Left ventricle myocardium inferior (tissue), 1 donor: ENCODE measurements around the gene TMC4. TPM values are rescaled to one million over a fixed set of nuclear protein-coding genes. Genes with fewer than 3 reads are reported as not detected.

ENCODE experiments used
- DNase-seq: peaks from one replicate; pipeline ENCODE4 v3.0.0-alpha.2; 2020
- H3K27ac ChIP-seq: fragments of 200-600 bp; replicated peaks from 2 replicates; pipeline ENCODE4 v1.8.0; 2021
- H3K27me3 ChIP-seq: fragments of 200-600 bp; 2 replicates; pipeline ENCODE4 v1.8.0; 2021; ENCODE audit warnings: low read depth
- H3K36me3 ChIP-seq: fragments of 200-600 bp; 2 replicates; pipeline ENCODE4 v1.8.0; 2021
- H3K4me1 ChIP-seq: fragments of 200-600 bp; 2 replicates; pipeline ENCODE4 v1.8.0; 2021
- H3K4me3 ChIP-seq: fragments of 200-600 bp; 2 replicates; pipeline ENCODE4 v1.8.0; 2021; ENCODE audit warnings: mild to moderate bottlenecking, moderate library complexity
- H3K9me3 ChIP-seq: fragments of 200-600 bp; replicated peaks from 2 replicates; pipeline ENCODE4 v1.8.0; 2021
- CTCF ChIP-seq: fragments of 200-600 bp; IDR thresholded peaks from 2 replicates; pipeline ENCODE4 v1.8.0; 2021; ENCODE audit warnings: antibody characterized with exemption, mild to moderate bottlenecking, borderline replicate concordance
- intact Hi-C: fragments of 100-400 bp; cut with micrococcal nuclease; formaldehyde crosslinking; loops from one replicate; pipeline ENCODE4 v1.11.0; 2022
- total RNA-seq: library from RNA; stranded (reverse); fragmentation: NEBNext Ultra II Directional; extraction: Animal tissue kit (Norgen Biotek cat#: 25700); gene quantifications from one replicate; pipeline ENCODE4 v1.2.1, GENCODE V29; 2021
- donor health status: DM: no; HTN: yes; CAD: no; lungs with severe emphysema.

TMC4 gene
- total RNA-seq, 1 donor from 2014 or later = 2.2 TPM

- Histone ChIP-seq H3K4me3 (peak overlapping the region; percentile 91), H3K27me3 (no peaks in the 10 kb centered on the region), H3K36me3 (peaks cover 27% of the 10 kb centered on the region), H3K9me3 (no peaks in the 10 kb centered on the region), H3K4me1 (peaks cover 36% of the 10 kb centered on the region), H3K27ac (peak overlapping the region; percentile 100)
- peak; percentile 99 for DNase-seq
- intact Hi-C loops = no loop called here
- TF ChIP-seq CTCF = no peak
These were observed 17.6 kb upstream of the TMC4 start for GRCh38 chr19:54190503-54191010.

DNA sequence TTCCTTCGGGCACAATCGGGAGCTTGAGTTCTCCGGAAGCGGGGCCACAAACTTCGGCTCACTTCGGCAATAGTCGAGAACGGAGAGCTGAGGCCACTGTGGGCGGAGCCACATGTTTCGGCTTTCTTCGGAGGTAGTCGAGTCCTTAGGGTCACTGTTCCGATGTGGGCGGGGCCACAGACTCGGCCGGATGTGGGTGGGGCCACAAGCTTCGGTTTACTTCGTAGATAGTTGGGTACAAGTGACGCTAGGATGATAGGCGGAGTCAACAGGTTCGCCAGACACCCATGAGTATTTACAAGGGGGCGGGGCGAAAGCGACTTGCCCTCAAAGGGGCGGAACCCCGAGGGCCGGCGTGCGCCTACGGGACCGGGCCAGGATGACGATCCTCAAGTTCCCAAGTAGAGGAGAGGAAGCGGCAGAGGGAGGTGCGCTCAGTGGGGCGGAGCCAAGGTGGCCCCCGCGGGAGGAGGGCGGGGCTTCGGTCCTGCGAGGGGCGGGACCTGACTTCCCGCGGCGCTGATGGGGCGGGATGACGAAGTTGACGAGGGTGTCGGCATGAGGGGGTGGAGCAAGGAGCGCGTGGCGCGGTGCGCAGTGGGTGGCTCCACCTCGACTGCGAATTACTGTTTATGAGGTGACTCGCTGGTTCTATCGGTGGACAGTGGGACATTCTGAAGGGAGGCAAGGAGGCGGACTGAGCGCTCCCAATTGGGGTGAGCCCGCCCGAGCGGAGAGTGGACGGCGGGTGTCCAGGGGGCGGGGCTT is 17.0 kb upstream of the TMC4 start:
- Histone ChIP-seq H3K27me3 (no peaks in the 10 kb centered on the region), H3K27ac (peak overlapping the region; percentile 100), H3K36me3 (peaks cover 22% of the 10 kb centered on the region), H3K4me1 (peaks cover 36% of the 10 kb centered on the region), H3K4me3 (peak overlapping the region; percentile 91), H3K9me3 (no peaks in the 10 kb centered on the region)
- TF ChIP-seq CTCF = no peak
- peak; percentile 100 for DNase-seq
- intact Hi-C loops = no loop called here

- peak; percentile 44 for TF ChIP-seq CTCF
- Histone ChIP-seq H3K27me3 (no peaks in the 10 kb centered on the region), H3K4me1 (peaks cover 36% of the 10 kb centered on the region), H3K9me3 (no peaks in the 10 kb centered on the region), H3K27ac (peak within 1 kb of the TSS; percentile 100), H3K4me3 (peak within 1 kb of the TSS; percentile 91), H3K36me3 (peaks cover 16% of the 10 kb centered on the region)
- no peak for DNase-seq
- intact Hi-C loops = no loop called here
These were observed 16.3 kb upstream of the TMC4 start, which contains the start of gene MBOAT7 for GRCh38 chr19:54189145-54189734. Gene MBOAT7, minus strand, starts transcription at chr19:54189580. Its CDS starts 1,072 bp downstream, at chr19:54188508.

GRCh38 chr19:54188215-54188871 is 15.4 kb upstream of the TMC4 start:
- DNase-seq = no peak

More at GRCh38 chr19:54188215-54188871, 15.4 kb upstream of the TMC4 start:
- Histone ChIP-seq H3K4me1 (peaks cover 36% of the 10 kb centered on the region), H3K27ac (peak overlapping the region; percentile 100), H3K27me3 (no peaks in the 10 kb centered on the region), H3K4me3 (peak overlapping the region; percentile 91), H3K36me3 (peaks cover 15% of the 10 kb centered on the region), H3K9me3 (no peaks in the 10 kb centered on the region)
- intact Hi-C loops = no loop called here
- no peak for TF ChIP-seq CTCF
